A375 (cell line): Measurements from ENCODE around the gene CLDN4. TPM values are rescaled to one million over a fixed set of nuclear protein-coding genes. Genes with fewer than 3 reads are reported as not detected.

Source experiments
- total RNA-seq: library from RNA; depleted of rRNA; stranded (reverse); fragments of >200 nt; shearing (Covaris generic); gene quantifications from 2 replicates; pipeline ENCODE4 v1.2.3, GENCODE V29; 2014; rRNA removed

The CLDN4 gene, protein sequence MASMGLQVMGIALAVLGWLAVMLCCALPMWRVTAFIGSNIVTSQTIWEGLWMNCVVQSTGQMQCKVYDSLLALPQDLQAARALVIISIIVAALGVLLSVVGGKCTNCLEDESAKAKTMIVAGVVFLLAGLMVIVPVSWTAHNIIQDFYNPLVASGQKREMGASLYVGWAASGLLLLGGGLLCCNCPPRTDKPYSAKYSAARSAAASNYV
- total RNA-seq, result 6.8 and 8.0 TPM in 2 replicates

DNA sequence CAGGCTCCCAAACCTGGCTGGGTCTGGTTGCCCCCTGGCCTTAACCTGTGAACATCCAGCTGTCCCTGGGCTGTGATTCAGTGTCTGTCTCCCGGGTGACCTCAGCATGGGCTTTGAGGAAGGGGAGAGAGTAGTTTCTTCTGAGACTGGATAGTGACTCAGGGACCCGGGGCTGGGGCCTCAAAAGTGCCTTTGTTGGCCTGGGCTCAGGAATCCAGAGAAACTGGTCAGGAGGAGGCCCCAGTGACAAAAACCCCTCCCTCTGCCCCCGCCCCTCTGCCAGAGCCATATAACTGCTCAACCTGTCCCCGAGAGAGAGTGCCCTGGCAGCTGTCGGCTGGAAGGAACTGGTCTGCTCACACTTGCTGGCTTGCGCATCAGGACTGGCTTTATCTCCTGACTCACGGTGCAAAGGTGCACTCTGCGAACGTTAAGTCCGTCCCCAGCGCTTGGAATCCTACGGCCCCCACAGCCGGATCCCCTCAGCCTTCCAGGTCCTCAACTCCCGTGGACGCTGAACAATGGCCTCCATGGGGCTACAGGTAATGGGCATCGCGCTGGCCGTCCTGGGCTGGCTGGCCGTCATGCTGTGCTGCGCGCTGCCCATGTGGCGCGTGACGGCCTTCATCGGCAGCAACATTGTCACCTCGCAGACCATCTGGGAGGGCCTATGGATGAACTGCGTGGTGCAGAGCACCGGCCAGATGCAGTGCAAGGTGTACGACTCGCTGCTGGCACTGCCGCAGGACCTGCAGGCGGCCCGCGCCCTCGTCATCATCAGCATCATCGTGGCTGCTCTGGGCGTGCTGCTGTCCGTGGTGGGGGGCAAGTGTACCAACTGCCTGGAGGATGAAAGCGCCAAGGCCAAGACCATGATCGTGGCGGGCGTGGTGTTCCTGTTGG, at the start of gene CLDN4:
Gene CLDN4 (plus strand): TSS at position 316 of the 903 bp plus-strand sequence. CDS start 206 bp downstream, at position 522.

GRCh38 chr7:73842067-73842976, 11.5 kb downstream of the CLDN4 start, which contains the start of gene METTL27:
Gene METTL27, minus strand, starts transcription at chr7:73842516. Its CDS starts 376 bp downstream, at chr7:73842140.

GRCh38 chr7:73860859-73861258, 30.1 kb downstream of the CLDN4 start, which contains the start of gene TMEM270:
Gene TMEM270, plus strand, starts transcription at chr7:73861159. Its CDS starts 36 bp downstream, at chr7:73861195.

Other genes with a start within 250 kb of the CLDN4 start
- gene MLXIPL, start 206.5 kb upstream of the CLDN4 start, total RNA-seq, result 0.05 and 0.26 TPM in 2 replicates
- 3.2 and 7.2 TPM in 2 replicates for gene VPS37D, start 163.2 kb upstream of the CLDN4 start, total RNA-seq
- gene DNAJC30, start 147.5 kb upstream of the CLDN4 start, total RNA-seq, result 3.1 and 3.6 TPM in 2 replicates
- 105 and 106 TPM in 2 replicates for gene BUD23, start 147.4 kb upstream of the CLDN4 start, total RNA-seq
- gene STX1A, start 111.3 kb upstream of the CLDN4 start, total RNA-seq, result 66.5 and 72.9 TPM in 2 replicates
- gene ABHD11, start 92.2 kb upstream of the CLDN4 start, total RNA-seq, result 35.9 and 42.6 TPM in 2 replicates
- not detected in 2 replicates for gene CLDN3, start 60.7 kb upstream of the CLDN4 start, total RNA-seq
- 19.9 TPM in 2 replicates for gene METTL27, start 11.5 kb downstream of the CLDN4 start, total RNA-seq
- gene TMEM270, start 30.2 kb downstream of the CLDN4 start, total RNA-seq, result 0.93 TPM in 1 of 2 replicates, not detected in the other
- 0.04 TPM in 1 of 2 replicates, not detected in the other for gene ELN, start 197.2 kb downstream of the CLDN4 start, total RNA-seq